Measurements from ENCODE around the gene NOMO2. TPM values are rescaled to one million over a fixed set of nuclear protein-coding genes. Genes with fewer than 3 reads are reported as not detected.
"Not testable (repeated sequence)": the region's sequence is repeated elsewhere in the genome, so short reads cannot be mapped to it uniquely, and the experiment has no call there.

Gene NOMO2
- total RNA-seq, 1 donor from 2014 or later, result 205 TPM

- H3K27ac ChIP-seq (replicated peaks); H3K4me1 ChIP-seq; DNase-seq; H3K36me3 ChIP-seq; H3K27me3 ChIP-seq (ENCODE audit: low read depth); H3K4me3 ChIP-seq; intact Hi-C loops (cut with micrococcal nuclease); H3K9me3 ChIP-seq (replicated peaks): not testable (repeated sequence)
These were observed 29.5 kb upstream of the NOMO2 start for GRCh38 chr16:18591441-18591840.

- H3K27me3 ChIP-seq (ENCODE audit: low read depth); DNase-seq; H3K4me3 ChIP-seq; H3K27ac ChIP-seq (replicated peaks); H3K4me1 ChIP-seq; intact Hi-C loops (cut with micrococcal nuclease); H3K9me3 ChIP-seq (replicated peaks); H3K36me3 ChIP-seq: not testable (repeated sequence)
These were observed 27.9 kb upstream of the NOMO2 start for GRCh38 chr16:18589806-18590205.

GRCh38 chr16:18586560-18587540, 25.0 kb upstream of the NOMO2 start:
- intact Hi-C loops (cut with micrococcal nuclease); H3K27ac ChIP-seq (replicated peaks); H3K27me3 ChIP-seq (ENCODE audit: low read depth); DNase-seq; H3K4me3 ChIP-seq; H3K4me1 ChIP-seq; H3K36me3 ChIP-seq; H3K9me3 ChIP-seq (replicated peaks): not testable (repeated sequence)

- H3K9me3 ChIP-seq (replicated peaks); H3K4me3 ChIP-seq; DNase-seq; H3K27me3 ChIP-seq (ENCODE audit: low read depth); H3K36me3 ChIP-seq; H3K27ac ChIP-seq (replicated peaks); intact Hi-C loops (cut with micrococcal nuclease); H3K4me1 ChIP-seq: not testable (repeated sequence)
These were observed 23.9 kb upstream of the NOMO2 start for GRCh38 chr16:18585789-18586188.

GRCh38 chr16:18582902-18583301, 21.0 kb upstream of the NOMO2 start:
- intact Hi-C loops (cut with micrococcal nuclease), result no loop called here
- H3K36me3 ChIP-seq, result no peaks in the 10 kb centered on the region
- H3K4me1 ChIP-seq, result no peaks in the 10 kb centered on the region
- H3K4me3 ChIP-seq, result no peak overlapping the region
- DNase-seq, result no peak
- no peaks in the 10 kb centered on the region for H3K27me3 ChIP-seq (ENCODE audit: low read depth)
- H3K9me3 ChIP-seq (replicated peaks), result no peaks in the 10 kb centered on the region
- no peak overlapping the region for H3K27ac ChIP-seq (replicated peaks)
- no peak for TF ChIP-seq CTCF (IDR thresholded peaks at IDR 0.05; ENCODE audit: borderline replicate concordance)

- H3K36me3 ChIP-seq; intact Hi-C loops (cut with micrococcal nuclease): not testable (repeated sequence)
These were observed 18.5 kb upstream of the NOMO2 start for GRCh38 chr16:18580396-18580795.

GRCh38 chr16:18579261-18579660, 17.4 kb upstream of the NOMO2 start:
- intact Hi-C loops (cut with micrococcal nuclease); H3K4me3 ChIP-seq; H3K4me1 ChIP-seq; DNase-seq; H3K27me3 ChIP-seq (ENCODE audit: low read depth); H3K36me3 ChIP-seq; H3K27ac ChIP-seq (replicated peaks); H3K9me3 ChIP-seq (replicated peaks): not testable (repeated sequence)

More at GRCh38 chr16:18580396-18580795, 18.5 kb upstream of the NOMO2 start:
- not testable (repeated sequence) for H3K27ac ChIP-seq (replicated peaks); H3K9me3 ChIP-seq (replicated peaks); H3K27me3 ChIP-seq (ENCODE audit: low read depth); H3K4me3 ChIP-seq; H3K4me1 ChIP-seq; DNase-seq

GRCh38 chr16:18577942-18578341, 16.0 kb upstream of the NOMO2 start:
- H3K27me3 ChIP-seq (ENCODE audit: low read depth); H3K36me3 ChIP-seq; intact Hi-C loops (cut with micrococcal nuclease); DNase-seq; H3K9me3 ChIP-seq (replicated peaks); H3K4me1 ChIP-seq; H3K27ac ChIP-seq (replicated peaks); H3K4me3 ChIP-seq: not testable (repeated sequence)

GRCh38 chr16:18575945-18576344, 14.0 kb upstream of the NOMO2 start:
- intact Hi-C loops (cut with micrococcal nuclease), result not testable (repeated sequence)

GRCh38 chr16:18575298-18575917, 13.5 kb upstream of the NOMO2 start:
- H3K27ac ChIP-seq (replicated peaks); H3K4me1 ChIP-seq; intact Hi-C loops (cut with micrococcal nuclease); H3K4me3 ChIP-seq; DNase-seq; H3K9me3 ChIP-seq (replicated peaks); H3K27me3 ChIP-seq (ENCODE audit: low read depth); H3K36me3 ChIP-seq: not testable (repeated sequence)

More at GRCh38 chr16:18575945-18576344, 14.0 kb upstream of the NOMO2 start:
- H3K36me3 ChIP-seq; DNase-seq; H3K27me3 ChIP-seq (ENCODE audit: low read depth); H3K9me3 ChIP-seq (replicated peaks); H3K4me3 ChIP-seq; H3K27ac ChIP-seq (replicated peaks); H3K4me1 ChIP-seq: not testable (repeated sequence)

GRCh38 chr16:18573887-18574286, 12.0 kb upstream of the NOMO2 start:
- H3K36me3 ChIP-seq; H3K9me3 ChIP-seq (replicated peaks); H3K4me1 ChIP-seq; H3K4me3 ChIP-seq; H3K27me3 ChIP-seq (ENCODE audit: low read depth); H3K27ac ChIP-seq (replicated peaks); DNase-seq; intact Hi-C loops (cut with micrococcal nuclease): not testable (repeated sequence)

- H3K36me3 ChIP-seq; H3K4me3 ChIP-seq; H3K27ac ChIP-seq (replicated peaks); DNase-seq; intact Hi-C loops (cut with micrococcal nuclease); H3K4me1 ChIP-seq; H3K9me3 ChIP-seq (replicated peaks); H3K27me3 ChIP-seq (ENCODE audit: low read depth): not testable (repeated sequence)
These were observed 11.1 kb upstream of the NOMO2 start for GRCh38 chr16:18572973-18573372.

Data from left ventricle myocardium inferior (tissue), 1 donor.